NOMO-1 treated with dmso at 0.1 percent for 144 hours (cell line): ENCODE data around the gene ZNF808.
"Not testable (repeated sequence)": the region's sequence is repeated elsewhere in the genome, so short reads cannot be mapped to it uniquely, and the experiment has no call there.

Source experiments
- DNase-seq: peaks from one replicate; lab custom pipeline; 2025; ENCODE audit not compliant: unreplicated experiment; lab: John Stamatoyannopoulos, UW

The ZNF808 gene

DNA sequence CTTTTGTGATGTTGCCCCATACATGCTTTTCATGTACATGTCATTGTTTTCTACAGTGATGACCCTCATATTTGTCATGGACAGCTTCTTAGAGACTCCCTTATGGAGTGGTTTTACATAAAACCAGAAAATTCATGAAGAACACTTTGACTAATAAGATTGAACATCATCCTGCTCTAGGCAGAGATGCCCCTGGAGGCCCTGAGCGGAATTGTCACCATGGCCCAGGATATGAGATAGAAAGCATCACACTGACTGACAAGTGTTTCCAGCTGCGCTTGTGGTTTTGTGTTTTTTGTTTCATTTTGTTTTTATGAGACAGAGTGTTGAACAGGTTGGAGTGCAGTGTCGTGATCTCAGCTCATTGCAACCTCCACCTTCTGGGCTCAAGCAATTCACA, 64.8 kb downstream of the ZNF808 start:
- DNase-seq = no peak

DNA sequence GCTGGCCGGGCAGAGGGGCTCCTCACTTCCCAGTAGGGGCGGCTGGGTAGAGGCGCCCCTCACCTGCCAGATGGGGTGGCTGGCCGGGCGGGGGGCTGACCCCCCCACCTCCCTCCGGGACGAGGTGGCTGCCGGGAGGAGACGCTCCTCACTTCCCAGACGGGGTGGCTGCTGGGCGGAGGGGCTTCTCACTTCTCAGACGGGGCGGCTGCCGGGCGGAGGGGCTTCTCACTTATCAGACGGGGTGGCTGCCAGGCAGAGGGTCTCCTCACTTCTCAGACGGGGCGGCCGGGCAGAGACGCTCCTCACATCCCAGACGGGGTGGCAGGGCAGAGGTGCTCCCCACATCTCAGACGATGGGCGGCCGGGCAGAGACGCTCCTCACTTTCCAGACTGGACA, 66.0 kb downstream of the ZNF808 start:
- not testable (repeated sequence) for DNase-seq

DNA sequence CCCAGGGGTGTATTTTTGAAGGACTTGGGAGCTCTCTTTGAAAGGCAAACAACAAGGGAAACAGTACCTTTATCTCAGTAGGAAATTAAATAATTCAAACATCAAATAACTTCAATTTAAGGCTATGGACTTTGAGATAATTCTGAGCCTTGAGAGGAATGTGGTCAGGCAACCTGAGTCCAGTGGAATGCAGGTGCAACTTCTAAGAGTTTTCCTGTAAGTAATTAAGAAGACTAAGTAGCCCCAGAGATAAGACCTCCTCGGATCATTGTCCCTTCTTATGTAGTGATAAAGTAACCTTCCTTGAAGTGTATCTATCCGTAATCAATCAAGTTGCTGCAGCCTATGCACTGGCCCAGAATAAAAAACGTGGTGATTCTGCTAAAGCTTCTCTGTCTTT, 71.8 kb downstream of the ZNF808 start:
- no peak for DNase-seq

DNA sequence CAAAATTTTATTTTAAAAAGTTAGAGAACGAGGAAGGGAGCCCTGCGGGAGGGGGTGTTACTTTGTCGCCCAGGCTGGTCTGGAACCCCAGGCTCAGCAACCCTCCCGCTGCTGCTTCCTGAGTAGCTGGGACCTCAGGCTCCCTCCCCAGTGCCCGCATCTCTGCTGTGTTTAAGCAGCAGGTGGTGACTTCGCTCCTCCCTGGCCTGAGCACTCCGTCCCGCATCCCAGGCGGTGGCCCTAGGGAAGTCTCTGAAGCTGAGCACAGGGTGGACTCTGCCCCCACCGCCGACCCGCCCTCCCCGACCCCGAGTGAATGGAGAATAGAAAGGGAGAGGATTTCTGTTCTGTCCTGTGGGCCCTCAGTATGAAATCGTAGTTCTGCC, 73.2 kb downstream of the ZNF808 start:
- DNase-seq = no peak

DNA sequence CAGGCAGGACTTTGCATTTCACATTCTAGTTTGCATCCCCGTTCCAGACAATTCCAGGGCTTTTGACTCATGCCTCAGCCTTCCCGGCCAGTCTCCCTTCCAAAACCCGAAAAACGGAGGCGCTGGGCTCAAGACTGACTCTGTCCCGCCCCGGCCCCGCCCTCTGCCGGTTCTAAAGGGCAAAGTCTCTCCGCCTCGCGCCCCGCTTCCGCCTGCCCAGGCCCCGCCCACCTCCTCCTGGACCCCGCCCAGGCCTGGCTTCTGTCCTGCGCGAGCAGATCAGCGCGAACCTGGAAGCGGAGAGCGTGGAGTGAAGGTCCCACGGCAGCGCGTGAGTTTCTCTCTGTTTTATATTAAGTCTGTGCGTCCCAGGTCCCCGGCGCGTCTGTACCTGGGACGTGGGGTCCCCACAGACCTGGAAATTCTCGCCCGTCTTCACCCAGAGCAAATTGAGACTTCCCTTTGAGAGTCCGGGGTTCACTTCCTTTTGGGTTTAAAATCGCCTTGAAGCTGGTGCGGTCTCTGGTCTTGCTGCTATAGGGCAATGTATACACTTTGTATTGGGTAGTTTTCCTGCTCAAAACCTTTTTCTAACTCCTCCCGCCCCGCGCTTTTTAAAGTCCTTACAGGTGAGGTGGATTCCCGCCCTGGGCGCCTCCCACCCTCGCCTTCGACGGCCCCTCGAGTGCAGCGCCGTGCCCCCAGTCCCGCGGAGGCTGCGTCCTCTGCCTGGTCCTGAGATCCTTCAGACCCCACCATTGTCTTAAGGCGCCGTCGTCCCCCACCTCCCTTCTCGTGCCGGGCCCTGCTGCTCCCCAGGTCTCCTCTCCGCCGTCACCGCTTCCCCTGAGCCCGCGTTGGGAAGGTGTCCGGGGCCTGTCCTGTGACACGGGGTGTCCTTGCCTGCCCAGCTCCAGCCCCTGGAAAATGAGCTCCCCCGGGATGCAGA, 73.8 kb downstream of the ZNF808 start:
- peak; percentile 84 for DNase-seq

DNA sequence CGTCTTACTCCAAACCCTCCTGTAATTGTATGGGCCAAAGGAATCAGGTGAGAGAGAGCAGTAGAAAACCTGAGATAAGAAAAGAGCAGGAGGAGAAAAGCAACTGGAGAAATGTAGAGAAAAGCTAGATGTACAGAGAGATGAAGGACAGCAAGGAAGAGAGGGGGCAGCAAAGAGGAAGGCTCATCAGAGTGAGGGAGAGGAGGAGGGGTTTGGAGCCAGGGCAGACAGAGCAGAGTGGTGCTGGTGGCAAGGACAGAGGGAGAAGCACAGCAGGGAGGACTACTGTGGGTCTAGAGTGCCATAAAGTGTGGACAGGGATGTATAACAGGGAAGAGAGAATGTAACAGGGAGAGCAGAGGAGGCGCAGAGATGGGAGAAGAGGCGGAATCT, 74.5 kb downstream of the ZNF808 start:
- not testable (repeated sequence) for DNase-seq

- DNase-seq = no peak
Measured at GRCh38 chr19:52602941-52603340, 75.5 kb downstream of the ZNF808 start.

GRCh38 chr19:52603558-52604207, 76.2 kb downstream of the ZNF808 start:
- no peak for DNase-seq
